ENCODE results near the gene ZFAND3.

GRCh38 chr6:38184585-38185080 is 365.1 kb downstream of the ZFAND3 start:
- no peak for TF ChIP-seq POLR2A (IDR thresholded peaks at IDR 0.05)
- TF ChIP-seq, protein P1, sequence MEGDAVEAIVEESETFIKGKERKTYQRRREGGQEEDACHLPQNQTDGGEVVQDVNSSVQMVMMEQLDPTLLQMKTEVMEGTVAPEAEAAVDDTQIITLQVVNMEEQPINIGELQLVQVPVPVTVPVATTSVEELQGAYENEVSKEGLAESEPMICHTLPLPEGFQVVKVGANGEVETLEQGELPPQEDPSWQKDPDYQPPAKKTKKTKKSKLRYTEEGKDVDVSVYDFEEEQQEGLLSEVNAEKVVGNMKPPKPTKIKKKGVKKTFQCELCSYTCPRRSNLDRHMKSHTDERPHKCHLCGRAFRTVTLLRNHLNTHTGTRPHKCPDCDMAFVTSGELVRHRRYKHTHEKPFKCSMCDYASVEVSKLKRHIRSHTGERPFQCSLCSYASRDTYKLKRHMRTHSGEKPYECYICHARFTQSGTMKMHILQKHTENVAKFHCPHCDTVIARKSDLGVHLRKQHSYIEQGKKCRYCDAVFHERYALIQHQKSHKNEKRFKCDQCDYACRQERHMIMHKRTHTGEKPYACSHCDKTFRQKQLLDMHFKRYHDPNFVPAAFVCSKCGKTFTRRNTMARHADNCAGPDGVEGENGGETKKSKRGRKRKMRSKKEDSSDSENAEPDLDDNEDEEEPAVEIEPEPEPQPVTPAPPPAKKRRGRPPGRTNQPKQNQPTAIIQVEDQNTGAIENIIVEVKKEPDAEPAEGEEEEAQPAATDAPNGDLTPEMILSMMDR (IDR thresholded peaks at IDR 0.05 in 4 of 5, conservative IDR thresholded peaks at IDR 0.05 in 1 of 5): no peak

All from gastrocnemius medialis (tissue), 4 donors.